GM11168 (cell line): ENCODE results near the gene MMP13.

Experiments used
- in situ Hi-C: fragments of 300-500 bp; cut with MboI; formaldehyde crosslinking; loops from one replicate; pipeline ENCODE4 v1.12.0; 2022; ENCODE audit warnings: low sequenced_read_pairs; ENCODE audit not compliant: unreplicated experiment

The MMP13 gene

GRCh38 chr11:102936864-102937509, 18.5 kb downstream of the MMP13 start:
- in situ Hi-C loops: no loop called here

DNA sequence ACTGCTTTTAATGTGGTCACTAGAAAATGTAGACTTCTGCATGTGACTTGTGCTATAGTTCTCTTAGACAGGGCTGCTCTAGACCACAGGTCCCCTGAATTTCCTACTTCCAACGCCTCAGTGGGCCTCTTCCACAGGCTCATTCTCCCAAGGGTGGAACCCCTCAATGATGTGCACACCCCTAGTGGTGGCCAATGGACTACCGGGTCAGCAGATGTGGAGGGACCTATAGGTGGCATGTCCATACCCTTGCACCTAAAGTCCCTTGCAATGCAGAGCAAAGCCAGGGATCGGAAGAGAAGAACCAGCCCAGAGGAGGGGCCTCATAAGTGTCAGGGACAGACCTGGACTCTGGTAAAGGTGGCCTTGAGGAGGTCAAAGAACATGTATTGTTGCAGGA, 20.0 kb downstream of the MMP13 start:
- in situ Hi-C loops: no loop called here

DNA sequence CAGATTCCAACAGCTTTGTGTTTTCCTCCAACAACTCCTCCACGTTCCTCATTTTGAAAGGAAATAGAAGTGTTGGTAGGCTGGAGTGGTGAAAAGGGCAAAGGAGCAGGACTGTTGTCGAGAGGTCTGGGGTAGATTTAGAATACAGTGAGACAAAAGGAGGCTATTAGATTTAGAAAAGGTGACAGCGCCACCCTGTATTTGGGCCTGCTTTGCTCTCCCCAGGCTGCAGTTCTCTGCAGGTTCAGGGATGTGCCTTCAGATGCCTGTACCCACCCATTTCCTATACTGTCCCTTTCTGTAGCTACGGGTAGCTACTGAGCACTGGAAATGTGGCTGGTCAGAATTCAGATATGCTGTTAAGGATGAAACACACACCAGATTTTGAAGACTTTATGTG, 20.8 kb downstream of the MMP13 start:
- in situ Hi-C loops: no loop called here

- in situ Hi-C loops: no loop called here
These were observed 21.9 kb downstream of the MMP13 start for GRCh38 chr11:102933627-102934026.

DNA sequence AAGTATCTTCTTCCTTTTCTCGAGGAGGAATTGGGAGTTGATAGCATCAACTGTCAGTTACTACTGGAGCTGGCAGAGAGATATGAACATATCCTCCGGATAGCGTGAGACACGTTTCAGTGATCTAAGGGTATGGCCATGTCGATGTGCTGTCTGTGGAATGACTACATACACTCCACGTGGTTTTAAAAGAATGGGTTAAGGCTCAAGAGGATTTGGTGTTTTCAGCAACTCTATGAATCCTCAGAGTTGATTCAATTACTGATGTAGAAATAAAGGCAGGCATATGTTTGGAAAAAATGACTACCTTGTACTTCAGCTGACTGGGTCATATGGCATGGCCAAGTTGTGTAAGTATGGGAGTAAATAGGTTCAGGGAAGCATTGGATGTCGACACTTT, 22.9 kb downstream of the MMP13 start:
- in situ Hi-C loops: no loop called here

DNA sequence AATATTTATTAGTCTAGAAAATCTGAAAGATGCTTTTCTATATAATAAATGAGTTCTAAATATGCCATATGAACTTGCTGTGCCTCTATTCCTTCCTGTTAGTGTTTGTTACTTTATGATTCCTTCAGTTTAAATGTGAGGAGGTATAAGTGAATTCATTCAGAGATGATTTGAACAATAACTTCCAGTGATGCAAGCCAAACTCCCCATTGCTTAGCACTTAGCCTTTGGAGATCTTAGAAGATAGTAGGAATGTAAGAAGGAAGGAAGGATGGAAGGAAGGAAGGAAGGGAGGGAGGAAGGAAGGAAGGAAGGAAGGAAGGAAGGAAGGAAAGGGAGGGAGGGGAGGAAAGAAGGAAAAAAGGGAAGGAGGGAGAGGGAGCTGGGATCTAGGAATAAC, 25.1 kb downstream of the MMP13 start:
- in situ Hi-C loops: no loop called here

- in situ Hi-C loops: no loop called here
These were observed 25.6 kb downstream of the MMP13 start for GRCh38 chr11:102929972-102930371.

DNA sequence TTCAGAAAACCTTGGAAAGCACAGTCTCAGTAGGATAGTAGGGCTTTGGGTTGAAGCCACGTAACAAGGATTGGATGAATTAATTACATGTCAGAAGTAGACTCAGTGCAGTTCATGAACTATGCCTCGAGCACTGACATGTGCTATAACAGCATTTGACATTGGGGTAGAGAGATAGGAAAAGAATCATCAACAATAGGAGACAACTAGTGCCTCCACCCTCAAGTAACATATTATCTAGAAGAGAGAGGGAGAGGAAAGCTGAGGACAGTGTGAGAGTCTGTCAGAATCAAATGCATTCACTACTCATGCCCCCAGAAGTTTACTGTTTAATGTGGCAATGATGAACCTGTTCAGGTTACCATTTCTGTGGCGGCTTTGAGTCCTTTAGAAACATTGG, 26.4 kb downstream of the MMP13 start:
- in situ Hi-C loops: no loop called here

GRCh38 chr11:102928247-102928646, 27.3 kb downstream of the MMP13 start:
- in situ Hi-C loops: no loop called here

- in situ Hi-C loops: no loop called here
These were observed 27.9 kb downstream of the MMP13 start for GRCh38 chr11:102927624-102927990.

DNA sequence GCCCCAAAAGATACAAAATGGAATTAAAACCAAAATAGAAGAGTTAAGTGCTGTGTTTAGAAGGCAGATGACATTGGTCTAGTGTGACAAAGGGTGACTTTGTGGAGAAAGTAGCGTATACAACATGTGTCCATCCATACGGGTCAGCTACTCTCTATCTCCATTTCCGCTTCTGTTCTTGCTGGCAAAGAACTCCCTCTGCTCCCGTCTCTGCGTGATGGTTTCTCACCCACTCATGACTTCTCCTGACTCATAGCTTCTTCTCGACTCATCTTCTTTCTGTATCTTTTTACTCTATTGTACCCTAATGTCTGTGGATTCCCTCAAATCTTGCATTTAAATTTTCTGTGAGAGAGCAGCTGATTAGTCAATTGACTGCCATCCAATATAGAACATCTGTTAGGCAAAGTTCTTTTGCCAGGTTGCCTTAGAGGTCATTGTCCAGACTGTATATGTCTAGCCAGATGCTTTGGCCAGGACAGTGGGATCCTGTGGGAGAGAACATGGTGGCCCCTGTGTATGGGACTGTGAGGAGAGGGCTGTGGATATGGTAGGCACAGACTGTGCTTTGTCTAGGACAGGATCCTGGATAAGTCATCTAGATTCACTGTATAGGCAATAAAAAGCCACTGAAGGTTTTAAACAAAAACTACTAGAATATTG, 28.4 kb downstream of the MMP13 start:
- in situ Hi-C loops: no loop called here

DNA sequence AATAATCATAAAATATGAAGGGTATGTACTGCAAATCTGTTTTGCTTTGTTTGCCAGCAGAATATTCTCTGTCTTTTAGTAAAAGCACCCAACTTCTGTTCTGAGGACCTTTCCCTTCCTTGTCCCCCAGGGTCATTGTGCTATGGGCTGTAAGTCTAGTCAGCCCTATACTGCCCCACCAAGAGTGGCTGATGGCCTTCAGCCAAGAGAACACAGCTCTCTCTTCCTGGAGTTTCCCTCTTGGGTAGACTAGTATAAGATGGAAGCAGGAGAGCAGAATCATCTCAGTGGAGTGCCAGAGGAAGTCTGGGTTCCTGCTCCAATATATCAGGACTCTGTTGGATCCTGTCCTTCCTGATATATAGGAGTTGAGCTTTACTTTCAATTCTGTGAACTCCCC, 29.0 kb downstream of the MMP13 start:
- in situ Hi-C loops: no loop called here

DNA sequence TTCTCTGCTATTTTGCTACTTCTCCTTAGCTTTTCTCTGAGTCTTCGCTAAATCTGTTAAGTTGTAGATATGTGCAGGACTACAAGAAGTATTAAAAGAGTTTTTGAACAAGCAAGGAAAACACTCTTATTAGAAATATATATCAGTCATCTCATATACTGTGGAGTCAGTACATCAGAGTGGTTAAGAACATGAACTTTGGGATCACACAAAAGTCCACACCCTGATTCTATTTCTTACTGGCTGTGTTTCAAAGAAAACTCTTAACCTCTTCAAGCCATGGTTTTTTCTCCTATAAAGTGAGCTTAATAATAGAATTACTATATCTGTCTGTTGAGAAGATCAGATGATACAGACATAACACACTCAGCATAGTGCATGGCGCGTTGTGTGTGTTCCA, 29.5 kb downstream of the MMP13 start:
- in situ Hi-C loops: no loop called here

DNA sequence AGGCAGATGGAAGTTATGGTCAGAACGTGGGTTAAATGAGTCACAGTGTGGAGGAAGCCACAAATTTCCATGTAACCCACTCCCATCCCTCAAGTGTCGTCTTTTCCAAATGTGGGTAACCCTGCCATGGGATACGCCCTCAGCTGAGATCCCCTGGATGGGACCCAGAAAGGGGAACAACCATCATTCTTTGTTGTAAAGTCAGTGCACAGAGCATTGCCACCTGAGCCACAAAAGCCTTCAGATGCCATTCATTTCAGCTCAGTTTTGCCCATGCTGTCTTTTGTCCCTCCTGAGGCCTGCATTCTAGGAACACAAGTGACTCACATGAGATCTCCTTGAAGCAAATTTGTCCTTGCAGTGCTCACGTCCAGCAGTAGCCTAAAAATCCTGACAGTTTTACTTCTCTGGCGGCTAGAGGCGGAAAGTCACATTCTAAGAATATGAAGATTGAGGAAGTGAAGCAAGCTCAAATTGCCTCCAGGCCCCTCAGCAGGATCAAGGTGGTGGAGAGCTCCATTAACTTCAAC, 30.6 kb downstream of the MMP13 start:
- in situ Hi-C loops: no loop called here

- in situ Hi-C loops: no loop called here
These were observed 33.8 kb downstream of the MMP13 start for GRCh38 chr11:102921587-102922220.

DNA sequence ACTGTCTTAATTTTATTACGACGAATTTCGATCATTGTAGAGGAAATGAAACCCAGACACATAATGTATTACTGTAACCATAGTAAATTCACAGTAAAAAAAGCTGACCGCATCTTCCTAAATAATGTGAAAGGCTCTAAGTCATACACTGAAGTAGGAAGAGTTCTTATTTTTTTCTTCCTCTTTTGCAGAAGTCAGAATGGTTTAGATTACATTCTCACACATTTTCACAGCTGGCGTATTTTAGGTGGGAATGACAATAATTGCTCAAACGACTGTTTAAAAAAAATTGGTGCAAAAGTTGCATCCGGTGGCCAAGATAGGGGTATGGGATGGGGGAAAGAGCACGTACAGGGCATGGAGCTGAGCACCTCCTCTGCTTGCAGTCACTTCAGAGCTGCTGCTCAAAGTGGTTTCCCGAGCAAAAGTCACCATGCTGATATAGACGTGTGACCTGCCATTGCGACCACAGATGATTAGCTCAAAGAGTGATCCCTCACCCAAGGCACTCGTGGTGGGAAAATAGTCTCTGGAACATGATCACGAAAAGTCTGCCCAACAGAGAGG, 35.3 kb downstream of the MMP13 start:
- in situ Hi-C loops: no loop called here

GRCh38 chr11:102915044-102915375, 40.5 kb downstream of the MMP13 start:
- in situ Hi-C loops: no loop called here

GRCh38 chr11:102914238-102915043, 41.1 kb downstream of the MMP13 start:
- in situ Hi-C loops: no loop called here

DNA sequence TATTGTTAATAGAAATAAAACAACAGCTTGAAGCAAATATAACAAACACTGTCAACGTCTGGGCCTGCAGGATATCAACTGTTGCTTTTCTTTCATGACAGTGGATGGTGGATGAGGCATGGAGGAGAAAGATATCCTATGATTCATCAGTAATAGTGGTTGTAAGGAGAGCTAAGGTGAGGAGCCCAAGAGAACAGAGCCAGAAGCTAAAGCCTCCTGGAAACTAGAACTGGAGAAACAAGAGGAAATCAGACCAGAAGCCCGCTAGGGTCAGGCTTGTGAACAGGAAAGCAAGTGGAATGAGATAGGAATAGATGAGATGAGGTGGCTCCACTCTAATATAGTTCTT, 43.1 kb downstream of the MMP13 start:
- in situ Hi-C loops: no loop called here

DNA sequence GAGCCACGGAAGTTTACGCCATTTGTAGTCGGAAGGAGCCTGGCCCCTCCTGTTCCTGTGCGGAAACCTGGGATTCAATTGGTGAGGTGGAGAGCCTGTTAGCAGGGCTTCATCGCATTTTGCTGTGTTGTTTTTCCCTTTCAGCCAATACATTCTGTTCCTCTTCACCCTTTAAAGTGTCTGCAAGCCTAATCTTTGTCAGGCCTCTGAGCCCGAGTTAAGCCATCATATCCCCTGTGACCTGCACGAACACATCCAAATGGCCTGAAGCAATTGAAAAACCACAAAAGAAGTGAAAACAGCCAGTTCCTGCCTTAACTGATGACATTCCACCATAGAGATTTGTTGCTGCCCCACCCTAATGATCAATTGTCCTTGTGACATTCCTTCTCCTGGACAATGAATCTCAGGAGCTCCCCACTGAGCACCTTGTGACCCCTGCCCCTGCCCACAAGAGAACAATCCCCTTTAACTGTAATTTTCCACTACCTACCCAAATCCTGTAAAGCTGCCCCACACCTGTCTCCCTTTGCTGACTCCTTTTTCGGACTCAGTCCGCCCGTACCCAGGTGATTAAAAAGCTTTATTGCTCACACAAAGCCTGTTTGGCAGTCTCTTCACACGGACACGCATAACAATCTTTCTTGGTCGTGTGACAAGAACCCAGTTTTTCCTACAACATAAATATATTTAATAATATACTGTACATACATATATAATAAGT, 43.6 kb downstream of the MMP13 start:
- in situ Hi-C loops: no loop called here
